BLaER1 treated with 17β-estradiol and CSF1 and Interleukin-3, amounts not matched to agents 10 nM and 100 nM (cell line): ENCODE data around the gene APOL3.
A peak's percentile ranks its signal among the peaks of the same experiment; 100 is the strongest.

ENCODE experiments used
- H3K27ac ChIP-seq, 11 experiments: shearing (Covaris generic); formaldehyde crosslinking; 2 replicates each; pipeline ENCODE4 v1.8.1; 2022
- H3K27me3 ChIP-seq, 11 experiments: shearing (Covaris generic); formaldehyde crosslinking; 2 replicates each; pipeline ENCODE4 v1.8.1; 2022
- H3K36me3 ChIP-seq, 11 experiments: shearing (Covaris generic); formaldehyde crosslinking; 2 replicates each; pipeline ENCODE4 v1.8.1; 2022
- H3K4me1 ChIP-seq, 10 experiments: shearing (Covaris generic); formaldehyde crosslinking; 2 replicates each; pipeline ENCODE4 v1.8.1; 2022
- H3K4me2 ChIP-seq, 11 experiments: shearing (Covaris generic); formaldehyde crosslinking; 2 replicates each; pipeline ENCODE4 v1.8.1; 2022
- H3K4me3 ChIP-seq, 10 experiments: shearing (Covaris generic); formaldehyde crosslinking; 2 replicates each; pipeline ENCODE4 v1.8.1; 2022
- H3K9ac ChIP-seq, 11 experiments: shearing (Covaris generic); formaldehyde crosslinking; 2 replicates each; pipeline ENCODE4 v1.8.1; 2022
- H3K9me3 ChIP-seq, 11 experiments: shearing (Covaris generic); formaldehyde crosslinking; replicated peaks in 1 of 11; 2 replicates each; pipeline ENCODE4 v1.8.1; 2022
- H4K20me1 ChIP-seq, 11 experiments: shearing (Covaris generic); formaldehyde crosslinking; 2 replicates each; pipeline ENCODE4 v1.8.1; 2022
- Cebpa-rat ChIP-seq, 11 experiments: shearing (Covaris generic); IDR thresholded peaks; 2 replicates each; pipeline ENCODE4 v1.8.1; 2022

The APOL3 gene

GRCh38 chr22:36182857-36183256 lies 22.3 kb upstream of the APOL3 start:
- no peak overlapping the region for H3K4me3 ChIP-seq
- no peak for TF ChIP-seq Cebpa-rat (IDR thresholded peaks at IDR 0.05)
- H3K4me2 ChIP-seq = no peak overlapping the region
- no peak overlapping the region for H3K27ac ChIP-seq
- H4K20me1 ChIP-seq = no peaks in the 10 kb centered on the region; a peak in 1 of 22 replicates
- H3K4me1 ChIP-seq = peaks cover 0 to 17% (median 7%) of the 10 kb centered on the region in 10 experiments; a peak in 12 of 20 replicates
- H3K27me3 ChIP-seq = no peaks in the 10 kb centered on the region
- no peaks in the 10 kb centered on the region for H3K36me3 ChIP-seq
- no peak overlapping the region for H3K9ac ChIP-seq
- no peaks in the 10 kb centered on the region for H3K9me3 ChIP-seq

GRCh38 chr22:36182056-36182455 lies 21.5 kb upstream of the APOL3 start:
- Histone ChIP-seq H3K4me1 (peaks cover 0 to 17% (median 7%) of the 10 kb centered on the region in 10 experiments; a peak in 12 of 20 replicates), H3K4me3 (no peak overlapping the region), H3K27ac (no peak overlapping the region), H3K9ac (no peak overlapping the region; a peak in 1 of 22 replicates), H3K36me3 (no peaks in the 10 kb centered on the region), H3K27me3 (no peaks in the 10 kb centered on the region), H3K9me3 (peaks cover 0 to 3% (median 0%) of the 10 kb centered on the region in 11 experiments; a peak in 3 of 22 replicates), H3K4me2 (no peak overlapping the region), H4K20me1 (no peaks in the 10 kb centered on the region; a peak in 1 of 22 replicates)
- no peak for TF ChIP-seq Cebpa-rat (IDR thresholded peaks at IDR 0.05)

GRCh38 chr22:36180928-36181327 lies 20.4 kb upstream of the APOL3 start:
- Histone ChIP-seq H3K4me2 (no peak overlapping the region), H3K9me3 (peaks cover 0 to 11% (median 0%) of the 10 kb centered on the region in 11 experiments; a peak in 3 of 22 replicates), H3K4me3 (no peak overlapping the region), H3K4me1 (peaks cover 0 to 17% (median 7%) of the 10 kb centered on the region in 10 experiments; a peak in 12 of 20 replicates), H4K20me1 (no peaks in the 10 kb centered on the region; a peak in 1 of 22 replicates), H3K36me3 (no peaks in the 10 kb centered on the region), H3K27ac (no peak overlapping the region), H3K27me3 (no peaks in the 10 kb centered on the region), H3K9ac (no peak overlapping the region)
- no peak for TF ChIP-seq Cebpa-rat (IDR thresholded peaks at IDR 0.05)

GRCh38 chr22:36180038-36180880 lies 19.7 kb upstream of the APOL3 start:
- H3K27ac ChIP-seq = no peak overlapping the region
- peaks cover 0 to 11% (median 0%) of the 10 kb centered on the region in 11 experiments; a peak in 3 of 22 replicates for H3K9me3 ChIP-seq
- H3K36me3 ChIP-seq = no peaks in the 10 kb centered on the region
- no peaks in the 10 kb centered on the region for H3K27me3 ChIP-seq
- TF ChIP-seq Cebpa-rat (IDR thresholded peaks at IDR 0.05) = no peak
- H4K20me1 ChIP-seq = no peaks in the 10 kb centered on the region; a peak in 1 of 22 replicates
- H3K4me1 ChIP-seq = peaks cover 0 to 17% (median 4%) of the 10 kb centered on the region in 10 experiments; a peak in 12 of 20 replicates
- no peak overlapping the region for H3K4me3 ChIP-seq
- H3K4me2 ChIP-seq = peak overlapping the region in 3 of 11 experiments; percentile 15 to 56 (median 26); a peak in 3 of 22 replicates
- no peak overlapping the region for H3K9ac ChIP-seq

DNA sequence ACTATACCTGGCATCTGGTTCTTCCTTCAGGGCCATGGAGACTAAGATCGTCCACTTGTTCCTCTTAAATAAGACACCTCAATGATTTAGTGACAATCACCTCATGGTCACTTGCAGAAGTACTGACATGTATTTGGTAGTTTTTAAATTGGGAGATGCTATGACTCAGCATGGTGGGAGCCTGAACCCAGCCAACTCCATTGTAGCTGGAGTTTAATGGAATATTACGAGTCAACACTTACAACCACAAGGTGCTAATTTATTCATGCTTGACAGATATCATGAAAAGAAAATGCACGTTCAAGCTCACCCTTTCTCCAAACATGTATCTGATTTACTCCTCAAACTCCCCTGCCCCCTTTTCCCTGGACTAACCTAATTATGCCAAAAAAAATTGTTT lies 16.6 kb upstream of the APOL3 start:
- peaks cover 0 to 11% (median 0%) of the 10 kb centered on the region in 11 experiments; a peak in 3 of 22 replicates for H3K9me3 ChIP-seq
- no peak overlapping the region for H3K4me3 ChIP-seq
- no peak overlapping the region for H3K4me2 ChIP-seq
- H3K4me1 ChIP-seq = peaks cover 0 to 17% (median 0%) of the 10 kb centered on the region in 10 experiments; a peak in 6 of 20 replicates
- H4K20me1 ChIP-seq = no peaks in the 10 kb centered on the region; a peak in 1 of 22 replicates
- H3K9ac ChIP-seq = no peak overlapping the region
- no peaks in the 10 kb centered on the region for H3K27me3 ChIP-seq
- no peak for TF ChIP-seq Cebpa-rat (IDR thresholded peaks at IDR 0.05)
- H3K27ac ChIP-seq = no peak overlapping the region
- no peaks in the 10 kb centered on the region for H3K36me3 ChIP-seq

- no peaks in the 10 kb centered on the region; a peak in 1 of 22 replicates for H4K20me1 ChIP-seq
- no peak overlapping the region for H3K9ac ChIP-seq
- no peak for TF ChIP-seq Cebpa-rat (IDR thresholded peaks at IDR 0.05)
- no peak overlapping the region for H3K4me2 ChIP-seq
- H3K9me3 ChIP-seq = peaks cover 0 to 11% (median 0%) of the 10 kb centered on the region in 11 experiments; a peak in 3 of 22 replicates
- H3K27me3 ChIP-seq = no peaks in the 10 kb centered on the region
- H3K4me1 ChIP-seq = peaks cover 0 to 17% (median 0%) of the 10 kb centered on the region in 10 experiments; a peak in 6 of 20 replicates
- H3K36me3 ChIP-seq = no peaks in the 10 kb centered on the region
- no peak overlapping the region for H3K4me3 ChIP-seq
- no peak overlapping the region for H3K27ac ChIP-seq
Measured at GRCh38 chr22:36175892-36176291, 15.3 kb upstream of the APOL3 start.

DNA sequence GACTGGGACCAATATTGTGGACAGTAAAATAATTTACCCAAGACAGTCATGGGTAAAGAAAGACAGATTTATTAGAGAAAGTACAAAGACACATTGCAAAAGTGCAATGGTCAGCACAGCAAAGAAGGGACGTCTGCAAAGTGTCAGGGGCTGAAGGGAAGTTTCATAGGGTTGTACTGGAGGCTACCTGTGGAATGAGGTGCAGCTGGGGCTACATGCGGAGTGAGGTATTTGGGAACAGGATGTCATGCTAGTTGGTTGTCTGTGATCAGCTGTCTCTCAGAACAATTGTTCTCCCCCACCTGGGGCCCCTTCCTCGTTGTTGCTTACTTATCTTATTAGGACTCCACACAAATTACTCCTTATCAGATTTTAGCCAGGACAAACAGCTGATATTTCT lies 11.4 kb upstream of the APOL3 start:
- Histone ChIP-seq H3K9me3 (peaks cover 0 to 16% (median 11%) of the 10 kb centered on the region in 11 experiments; a peak in 12 of 22 replicates), H3K4me2 (no peak overlapping the region), H3K27ac (no peak overlapping the region), H3K9ac (no peak overlapping the region), H3K4me3 (no peak overlapping the region), H4K20me1 (no peaks in the 10 kb centered on the region), H3K27me3 (no peaks in the 10 kb centered on the region), H3K36me3 (no peaks in the 10 kb centered on the region), H3K4me1 (peaks cover 5 to 11% (median 8%) of the 10 kb centered on the region in 10 experiments)
- TF ChIP-seq Cebpa-rat (IDR thresholded peaks at IDR 0.05) = no peak

- Histone ChIP-seq H3K27me3 (no peaks in the 10 kb centered on the region), H3K9ac (no peak overlapping the region), H4K20me1 (no peaks in the 10 kb centered on the region), H3K4me2 (peak overlapping the region; percentile 34 to 99 (median 93)), H3K27ac (peak overlapping the region in 1 of 11 experiments; percentile 80; a peak in 2 of 22 replicates), H3K36me3 (no peaks in the 10 kb centered on the region), H3K9me3 (peaks cover 0 to 16% (median 9%) of the 10 kb centered on the region in 11 experiments; a peak in 10 of 22 replicates), H3K4me3 (no peak overlapping the region), H3K4me1 (peaks cover 47 to 64% (median 57%) of the 10 kb centered on the region in 10 experiments)
- no peak for TF ChIP-seq Cebpa-rat (IDR thresholded peaks at IDR 0.05)
Measured at GRCh38 chr22:36166518-36167220, 6.1 kb upstream of the APOL3 start.

DNA sequence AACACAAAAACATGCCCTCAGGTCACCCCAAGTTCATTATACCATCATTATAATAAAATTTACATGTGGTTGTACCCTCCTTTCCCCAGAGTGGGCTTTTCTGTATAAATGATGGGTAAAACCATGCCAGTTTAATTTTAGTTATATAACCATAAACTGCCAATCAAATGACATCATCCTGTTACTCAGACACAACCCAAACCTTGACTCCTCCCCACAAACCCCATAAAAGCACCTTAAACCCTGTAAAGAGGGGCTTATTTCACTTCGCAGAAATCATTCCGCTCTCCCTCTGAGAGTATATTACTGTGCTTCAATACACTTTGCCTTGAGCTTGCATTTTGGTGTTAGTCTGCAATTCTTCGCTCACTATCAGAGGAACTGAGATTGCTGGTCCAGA lies 5.5 kb upstream of the APOL3 start:
- Histone ChIP-seq H3K4me3 (no peak overlapping the region), H3K4me2 (peak overlapping the region; percentile 34 to 99 (median 93)), H3K27ac (peak overlapping the region in 6 of 11 experiments; percentile 56 to 95 (median 81); a peak in 11 of 22 replicates), H3K4me1 (peaks cover 52 to 70% (median 63%) of the 10 kb centered on the region in 10 experiments), H3K36me3 (no peaks in the 10 kb centered on the region), H4K20me1 (no peaks in the 10 kb centered on the region), H3K27me3 (no peaks in the 10 kb centered on the region), H3K9ac (no peak overlapping the region), H3K9me3 (peaks cover 0 to 16% (median 9%) of the 10 kb centered on the region in 11 experiments; a peak in 10 of 22 replicates)
- no peak for TF ChIP-seq Cebpa-rat (IDR thresholded peaks at IDR 0.05)
